Measurements from ENCODE around the gene RAB25.

The RAB25 gene

GRCh38 chr1:156104065-156104810, 43.3 kb downstream of the RAB25 start:
- H3K36me3 ChIP-seq, result no peaks in the 10 kb centered on the region
- peaks cover 0 to 4% (median 0%) of the 10 kb centered on the region in 11 experiments; a peak in 2 of 22 replicates for H3K27me3 ChIP-seq
- H3K9me3 ChIP-seq (replicated peaks in 1 of 11), result no peaks in the 10 kb centered on the region
- H3K4me1 ChIP-seq, result peaks cover 42 to 81% (median 62%) of the 10 kb centered on the region in 10 experiments
- peak overlapping the region in 10 of 11 experiments; percentile 35 to 97 (median 59); a peak in 12 of 22 replicates for H3K27ac ChIP-seq
- H4K20me1 ChIP-seq, result peaks cover 0 to 3% (median 0%) of the 10 kb centered on the region in 11 experiments; a peak in 1 of 22 replicates
- no peak for TF ChIP-seq Cebpa-rat (IDR thresholded peaks at IDR 0.05)
- no peak overlapping the region for H3K4me3 ChIP-seq
- H3K4me2 ChIP-seq, result peak overlapping the region; percentile 85 to 97 (median 90)
- peak overlapping the region in 6 of 11 experiments; percentile 0 to 92 (median 53); a peak in 7 of 22 replicates for H3K9ac ChIP-seq

GRCh38 chr1:156104861-156105832, 44.2 kb downstream of the RAB25 start:
- H3K27ac ChIP-seq, result peak overlapping the region; percentile 60 to 97 (median 74); a peak in 20 of 22 replicates
- no peaks in the 10 kb centered on the region for H3K9me3 ChIP-seq (replicated peaks in 1 of 11)
- H3K4me1 ChIP-seq, result peaks cover 42 to 80% (median 62%) of the 10 kb centered on the region in 10 experiments
- H3K9ac ChIP-seq, result peak overlapping the region; percentile 63 to 92 (median 76)
- H3K36me3 ChIP-seq, result no peaks in the 10 kb centered on the region
- peak overlapping the region in 9 of 10 experiments; percentile 35 to 64 (median 48); a peak in 19 of 20 replicates for H3K4me3 ChIP-seq
- no peak for TF ChIP-seq Cebpa-rat (IDR thresholded peaks at IDR 0.05)
- no peaks in the 10 kb centered on the region for H4K20me1 ChIP-seq
- peak overlapping the region; percentile 85 to 97 (median 90) for H3K4me2 ChIP-seq
- no peaks in the 10 kb centered on the region for H3K27me3 ChIP-seq

- Histone ChIP-seq H3K4me1 (peaks cover 42 to 64% (median 51%) of the 10 kb centered on the region in 10 experiments), H3K4me2 (peak overlapping the region in 8 of 11 experiments; percentile 28 to 90 (median 57); a peak in 12 of 22 replicates), H3K9ac (peak overlapping the region in 5 of 11 experiments; percentile 43 to 84 (median 77); a peak in 9 of 22 replicates), H4K20me1 (0 out of 22 replicates have a peak, but pooled peaks cover 0 to under 1% (median 0%) of the 10 kb centered on the region in 11 experiments), H3K27ac (peak overlapping the region in 5 of 11 experiments; percentile 5 to 97 (median 85); a peak in 10 of 22 replicates), H3K36me3 (no peaks in the 10 kb centered on the region), H3K27me3 (peaks cover 4 to 7% (median 6%) of the 10 kb centered on the region in 11 experiments; a peak in 20 of 22 replicates), H3K4me3 (no peak overlapping the region), H3K9me3 (replicated peaks in 1 of 11) (no peaks in the 10 kb centered on the region)
- no peak for TF ChIP-seq Cebpa-rat (IDR thresholded peaks at IDR 0.05)
These were observed 45.9 kb downstream of the RAB25 start for GRCh38 chr1:156106624-156107488.

- Histone ChIP-seq H3K9ac (no peak overlapping the region), H3K9me3 (replicated peaks in 1 of 11) (no peaks in the 10 kb centered on the region), H3K36me3 (no peaks in the 10 kb centered on the region), H3K27me3 (peaks cover 14 to 19% (median 18%) of the 10 kb centered on the region in 11 experiments; a peak in 21 of 22 replicates), H4K20me1 (peaks cover 0 to 8% (median 0%) of the 10 kb centered on the region in 11 experiments; a peak in 1 of 22 replicates), H3K4me1 (peaks cover 33 to 63% (median 39%) of the 10 kb centered on the region in 10 experiments), H3K4me3 (no peak overlapping the region), H3K27ac (no peak overlapping the region), H3K4me2 (peak overlapping the region in 2 of 11 experiments; percentile 30 to 31; a peak in 2 of 22 replicates)
- TF ChIP-seq Cebpa-rat (IDR thresholded peaks at IDR 0.05), result no peak
These were observed 47.1 kb downstream of the RAB25 start for GRCh38 chr1:156108057-156108456.

GRCh38 chr1:156108664-156109241, 47.8 kb downstream of the RAB25 start:
- H4K20me1 ChIP-seq, result peaks cover 0 to 13% (median 0%) of the 10 kb centered on the region in 11 experiments; a peak in 3 of 22 replicates
- H3K4me3 ChIP-seq, result no peak overlapping the region
- peak overlapping the region in 3 of 11 experiments; percentile 7 to 31 (median 30); a peak in 5 of 22 replicates for H3K4me2 ChIP-seq
- H3K9me3 ChIP-seq (replicated peaks in 1 of 11), result no peaks in the 10 kb centered on the region
- H3K4me1 ChIP-seq, result peaks cover 26 to 63% (median 36%) of the 10 kb centered on the region in 10 experiments
- no peaks in the 10 kb centered on the region for H3K36me3 ChIP-seq
- H3K27me3 ChIP-seq, result peaks cover 21 to 26% (median 24%) of the 10 kb centered on the region in 11 experiments
- H3K9ac ChIP-seq, result no peak overlapping the region
- H3K27ac ChIP-seq, result no peak overlapping the region
- TF ChIP-seq Cebpa-rat (IDR thresholded peaks at IDR 0.05), result no peak

- Histone ChIP-seq H3K36me3 (no peaks in the 10 kb centered on the region), H3K27me3 (peaks cover 34 to 41% (median 39%) of the 10 kb centered on the region in 11 experiments), H4K20me1 (peaks cover 0 to 27% (median 7%) of the 10 kb centered on the region in 11 experiments; a peak in 12 of 22 replicates), H3K4me2 (no peak overlapping the region), H3K9me3 (replicated peaks in 1 of 11) (no peaks in the 10 kb centered on the region), H3K9ac (no peak overlapping the region), H3K27ac (no peak overlapping the region), H3K4me1 (peaks cover 11 to 63% (median 35%) of the 10 kb centered on the region in 10 experiments), H3K4me3 (no peak overlapping the region)
- TF ChIP-seq Cebpa-rat (IDR thresholded peaks at IDR 0.05), result no peak
These were observed 49.3 kb downstream of the RAB25 start for GRCh38 chr1:156110252-156110651.

GRCh38 chr1:156111355-156111962, 50.5 kb downstream of the RAB25 start:
- H3K4me3 ChIP-seq, result no peak overlapping the region
- H3K4me2 ChIP-seq, result no peak overlapping the region
- peaks cover 44 to 53% (median 52%) of the 10 kb centered on the region in 11 experiments for H3K27me3 ChIP-seq
- no peaks in the 10 kb centered on the region for H3K9me3 ChIP-seq (replicated peaks in 1 of 11)
- H4K20me1 ChIP-seq, result peaks cover 0 to 35% (median 14%) of the 10 kb centered on the region in 11 experiments; a peak in 13 of 22 replicates
- peaks cover 0 to 63% (median 34%) of the 10 kb centered on the region in 10 experiments; a peak in 19 of 20 replicates for H3K4me1 ChIP-seq
- no peak overlapping the region for H3K27ac ChIP-seq
- H3K9ac ChIP-seq, result no peak overlapping the region
- H3K36me3 ChIP-seq, result no peaks in the 10 kb centered on the region
- no peak for TF ChIP-seq Cebpa-rat (IDR thresholded peaks at IDR 0.05)
